Hepatocyte (in vitro differentiated cells): ENCODE data around the gene NOXA1. TPM values are rescaled to one million over a fixed set of nuclear protein-coding genes. Genes with fewer than 3 reads are reported as not detected.

Source experiments
- DNase-seq: peaks from one replicate; pipeline ENCODE4 v3.0.0-alpha.2; 2016; ENCODE audit warnings: low spot score
- H2AFZ ChIP-seq: fragments of 200-600 bp; sonication (generic); 2 replicates; pipeline ENCODE4 v1.6.0; 2016; ENCODE audit warnings: antibody characterized with exemption, mild to moderate bottlenecking
- H3K27ac ChIP-seq: fragments of 200-600 bp; sonication (generic); 2 replicates; pipeline ENCODE4 v1.5.1; 2016; ENCODE audit warnings: mild to moderate bottlenecking
- H3K27me3 ChIP-seq: fragments of 200-600 bp; sonication (generic); 2 replicates; pipeline ENCODE4 v1.6.1; 2016
- H3K36me3 ChIP-seq: fragments of 200-600 bp; sonication (generic); replicated peaks from 2 replicates; pipeline ENCODE4 v1.5.1; 2016; ENCODE audit warnings: low read depth; ENCODE audit not compliant: insufficient read depth
- H3K4me1 ChIP-seq: fragments of 200-600 bp; sonication (generic); 2 replicates; pipeline ENCODE4 v1.5.1; 2016; ENCODE audit warnings: mild to moderate bottlenecking, moderate library complexity; ENCODE audit not compliant: insufficient read depth
- H3K4me2 ChIP-seq: fragments of 200-600 bp; sonication (generic); 2 replicates; pipeline ENCODE4 v1.6.0; 2016
- H3K4me3 ChIP-seq: fragments of 200-600 bp; sonication (generic); 2 replicates; pipeline ENCODE4 v1.5.1; 2016; ENCODE audit warnings: mild to moderate bottlenecking
- H3K79me2 ChIP-seq: fragments of 200-600 bp; sonication (generic); 2 replicates; pipeline ENCODE4 v1.6.0; 2017; ENCODE audit warnings: mild to moderate bottlenecking
- H3K9me2 ChIP-seq: fragments of 200-600 bp; sonication (generic); replicated peaks from 2 replicates; pipeline ENCODE4 v1.6.0; 2017; ENCODE audit warnings: mild to moderate bottlenecking; ENCODE audit not compliant: insufficient read depth
- H3K9me3 ChIP-seq: fragments of 200-600 bp; sonication (generic); 2 replicates; pipeline ENCODE4 v1.5.1; 2016; ENCODE audit warnings: low read depth, mild to moderate bottlenecking
- H4K20me1 ChIP-seq: fragments of 200-600 bp; sonication (generic); 2 replicates; pipeline ENCODE4 v1.6.0; 2016; ENCODE audit warnings: mild to moderate bottlenecking; ENCODE audit not compliant: insufficient read depth, poor library complexity, severe bottlenecking
- CTCF ChIP-seq: fragments of 200-600 bp; sonication (generic); IDR thresholded peaks from 2 replicates; pipeline ENCODE4 v1.5.1; 2016; ENCODE audit warnings: antibody characterized with exemption, mild to moderate bottlenecking; ENCODE audit not compliant: poor library complexity
- EZH2 ChIP-seq: fragments of 200-600 bp; sonication (generic); IDR thresholded peaks from 2 replicates; pipeline ENCODE4 v1.6.1; 2016; ENCODE audit warnings: antibody characterized with exemption, mild to moderate bottlenecking, borderline replicate concordance
- EZH2phosphoT487 ChIP-seq: fragments of 200-600 bp; sonication (generic); IDR thresholded peaks from one replicate; pipeline ENCODE4 v1.6.1; 2018; ENCODE audit warnings: antibody characterized with exemption, mild to moderate bottlenecking, low read depth, moderate library complexity; ENCODE audit not compliant: unreplicated experiment, severe bottlenecking
- WGBS: methylation state at CpG from one replicate; pipeline ENCODE4 v1.1.6; 2016; ENCODE audit warnings: low lambda C conversion rate; ENCODE audit errors: missing lambda C conversion rate; 5-methylcytosine and 5-hydroxymethylcytosine counted together
- polyA plus RNA-seq: library from polyadenylated mRNA; unstranded; fragments of >200 nt; fragmentation: Nextera tagmentation; extraction: Ambion mirVana; gene quantifications from 2 replicates; pipeline ENCODE4 v1.2.1, GENCODE V29; 2016
- total RNA-seq: library from RNA; depleted of rRNA; stranded (reverse); fragments of >200 nt; gene quantifications from 2 replicates; pipeline ENCODE4 v1.2.3, GENCODE V29; 2014

Gene NOXA1
- total and polyA plus RNA-seq, 2 experiments from 2014 or later = 7.2 to 12.5 TPM

DNA sequence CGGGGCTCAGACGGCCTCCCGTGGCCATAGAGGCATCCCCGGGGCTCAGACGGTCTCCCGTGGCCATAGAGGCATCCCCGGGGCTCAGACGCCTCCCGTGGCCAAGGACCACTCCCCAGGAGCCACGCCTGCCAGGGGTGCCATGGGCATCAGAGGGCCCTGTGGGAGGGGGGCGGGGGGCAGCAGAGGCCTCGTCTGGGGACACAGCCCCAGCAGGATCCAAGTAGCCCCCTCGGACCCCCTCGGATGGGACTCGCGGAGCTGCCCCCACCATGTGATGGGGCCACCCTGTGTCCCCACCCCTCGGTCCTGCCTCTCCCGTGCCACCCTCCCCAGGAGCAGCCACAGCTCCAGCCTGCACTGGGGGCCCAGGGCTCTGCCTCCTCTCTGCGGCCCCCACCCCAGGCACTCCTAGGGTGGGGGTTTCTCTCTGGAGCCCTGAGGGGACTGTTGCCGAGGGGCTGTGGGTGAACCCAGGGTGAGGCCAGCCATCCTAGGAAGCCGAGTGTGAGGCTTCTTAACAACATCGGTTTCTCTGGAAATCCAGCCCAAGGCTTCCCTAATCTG, 15.5 kb downstream of the NOXA1 start:
- Histone ChIP-seq H3K4me1 (peaks cover 5% of the 10 kb centered on the region), H3K79me2 (no peaks in the 10 kb centered on the region), H4K20me1 (no peaks in the 10 kb centered on the region), H3K4me2 (no peak overlapping the region), H2AFZ (no peak overlapping the region), H3K27ac (no peak overlapping the region), H3K9me2 (no peaks in the 10 kb centered on the region), H3K9me3 (no peaks in the 10 kb centered on the region), H3K36me3 (no peaks in the 10 kb centered on the region), H3K4me3 (no peak overlapping the region), H3K27me3 (no peaks in the 10 kb centered on the region)
- no peak for DNase-seq
- TF ChIP-seq CTCF (no peak), EZH2 (no peak), EZH2phosphoT487 (no peak)
- WGBS = 96% methylated on average over 14 of the region's 22 CpGs

DNA sequence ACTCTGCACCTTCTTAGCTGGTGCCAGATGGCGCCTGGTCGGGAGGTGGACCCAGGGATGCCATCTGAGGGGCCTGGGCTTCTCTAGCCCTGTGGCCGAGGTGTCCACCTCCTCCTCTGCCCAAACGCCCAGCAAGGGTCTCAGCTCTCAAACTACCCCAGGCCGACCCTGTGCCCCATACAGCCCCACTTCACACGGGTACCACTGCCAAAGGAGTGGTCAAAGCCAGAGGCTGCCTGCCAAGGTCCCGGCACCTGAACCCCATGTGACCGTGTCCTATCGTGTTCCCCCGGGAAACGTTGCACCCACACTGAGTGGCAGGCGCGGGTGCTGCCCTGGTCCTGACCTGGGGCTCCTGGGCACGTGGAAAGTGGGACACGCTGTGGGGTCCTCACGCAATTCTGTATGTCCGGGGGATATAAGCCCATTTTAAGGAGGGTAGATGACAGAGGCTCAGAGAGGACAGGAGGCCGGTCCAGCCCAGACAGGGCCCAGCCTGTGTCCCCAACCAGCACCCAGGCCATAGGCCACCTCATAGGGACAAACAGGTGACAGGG, 16.0 kb downstream of the NOXA1 start:
- TF ChIP-seq EZH2 (no peak), CTCF (no peak), EZH2phosphoT487 (no peak)
- no peaks in the 10 kb centered on the region for H3K27me3 ChIP-seq

DNA sequence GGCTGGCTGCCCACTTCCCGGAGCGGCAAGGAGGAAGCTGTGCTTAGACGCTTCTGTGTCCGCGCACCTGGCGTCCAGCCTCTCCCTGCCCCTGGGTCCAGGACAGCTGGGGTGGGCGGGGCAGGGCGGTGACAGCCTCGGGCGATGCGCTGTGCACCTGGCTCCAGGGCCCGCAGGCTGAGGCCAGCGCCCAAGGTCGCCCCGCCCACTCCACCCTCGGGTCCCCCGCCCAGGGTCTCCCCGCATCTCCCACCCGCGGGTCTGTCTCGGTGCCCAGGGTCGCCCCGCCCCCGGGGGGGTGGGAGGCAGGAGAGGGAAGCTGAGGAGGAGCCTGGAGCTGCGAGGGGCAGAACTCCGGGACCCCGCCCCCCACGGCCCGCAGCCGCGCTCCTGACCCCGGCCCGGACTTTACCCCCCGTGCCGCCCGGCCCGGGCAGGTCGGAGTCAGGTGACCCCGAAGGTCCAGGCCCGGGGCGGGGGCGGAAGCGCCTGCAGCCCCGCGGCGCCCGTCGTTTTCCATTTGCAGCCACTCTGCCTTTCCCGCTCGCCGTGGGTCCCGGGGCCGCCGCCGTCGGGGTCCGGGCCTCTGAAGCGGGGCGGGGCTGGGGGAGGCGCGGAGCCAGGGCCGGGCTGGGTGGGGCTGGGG, 18.2 kb downstream of the NOXA1 start, which contains the start of gene ENTPD8:
Gene ENTPD8, minus strand, starts transcription at position 69 of the 646 bp plus-strand sequence. CDS start 3,072 bp downstream, outside the sequence.
- peak within 1 kb of the TSS; percentile 39 for H3K27ac ChIP-seq
- H3K4me3 ChIP-seq = peak within 1 kb of the TSS; percentile 34
- no peaks in the 10 kb centered on the region for H3K9me2 ChIP-seq
- TF ChIP-seq EZH2 = no peak
- TF ChIP-seq EZH2phosphoT487 = no peak
- no peak for TF ChIP-seq CTCF
- no peaks in the 10 kb centered on the region for H3K9me3 ChIP-seq
- under 1% methylated on average over 15 of the region's 62 CpGs for WGBS
- H4K20me1 ChIP-seq = no peaks in the 10 kb centered on the region
- H2AFZ ChIP-seq = peak within 1 kb of the TSS; percentile 51
- peaks cover 12% of the 10 kb centered on the region for H3K4me1 ChIP-seq
- no peaks in the 10 kb centered on the region for H3K79me2 ChIP-seq
- H3K27me3 ChIP-seq = no peaks in the 10 kb centered on the region
- H3K36me3 ChIP-seq = no peaks in the 10 kb centered on the region
- peak within 1 kb of the TSS; percentile 89 for H3K4me2 ChIP-seq
- peak; percentile 93 for DNase-seq

More for the DNA sequence above, 16.0 kb downstream of the NOXA1 start:
- no peaks in the 10 kb centered on the region for H3K79me2 ChIP-seq
- no peak overlapping the region for H3K27ac ChIP-seq
- no peak overlapping the region for H2AFZ ChIP-seq
- H4K20me1 ChIP-seq = no peaks in the 10 kb centered on the region
- H3K9me3 ChIP-seq = no peaks in the 10 kb centered on the region
- no peak for DNase-seq
- no peak overlapping the region for H3K4me3 ChIP-seq
- H3K4me2 ChIP-seq = no peak overlapping the region
- H3K36me3 ChIP-seq = no peaks in the 10 kb centered on the region
- H3K9me2 ChIP-seq = no peaks in the 10 kb centered on the region
- 89% methylated on average over 18 of the region's 18 CpGs for WGBS
- H3K4me1 ChIP-seq = peaks cover 5% of the 10 kb centered on the region
